PC-9 (cell line): Measurements from ENCODE around the gene PAF1.

Experiments used
- EZH2 ChIP-seq: fragments of 200-600 bp; sonication (generic); IDR thresholded peaks from 2 replicates; pipeline ENCODE4 v1.8.0; 2017; ENCODE audit warnings: antibody characterized with exemption, low read depth
- TF ChIP-seq, protein P1 (sequence below): fragments of 200-600 bp; sonication (generic); conservative IDR thresholded peaks from 2 replicates; pipeline ENCODE4 v1.6.1; 2017; ENCODE audit warnings: mixed run types, antibody characterized with exemption, mild to moderate bottlenecking, moderate library complexity

GRCh38 chr19:39388657-39389056, 2.2 kb downstream of the PAF1 start:
- TF ChIP-seq, protein P1, sequence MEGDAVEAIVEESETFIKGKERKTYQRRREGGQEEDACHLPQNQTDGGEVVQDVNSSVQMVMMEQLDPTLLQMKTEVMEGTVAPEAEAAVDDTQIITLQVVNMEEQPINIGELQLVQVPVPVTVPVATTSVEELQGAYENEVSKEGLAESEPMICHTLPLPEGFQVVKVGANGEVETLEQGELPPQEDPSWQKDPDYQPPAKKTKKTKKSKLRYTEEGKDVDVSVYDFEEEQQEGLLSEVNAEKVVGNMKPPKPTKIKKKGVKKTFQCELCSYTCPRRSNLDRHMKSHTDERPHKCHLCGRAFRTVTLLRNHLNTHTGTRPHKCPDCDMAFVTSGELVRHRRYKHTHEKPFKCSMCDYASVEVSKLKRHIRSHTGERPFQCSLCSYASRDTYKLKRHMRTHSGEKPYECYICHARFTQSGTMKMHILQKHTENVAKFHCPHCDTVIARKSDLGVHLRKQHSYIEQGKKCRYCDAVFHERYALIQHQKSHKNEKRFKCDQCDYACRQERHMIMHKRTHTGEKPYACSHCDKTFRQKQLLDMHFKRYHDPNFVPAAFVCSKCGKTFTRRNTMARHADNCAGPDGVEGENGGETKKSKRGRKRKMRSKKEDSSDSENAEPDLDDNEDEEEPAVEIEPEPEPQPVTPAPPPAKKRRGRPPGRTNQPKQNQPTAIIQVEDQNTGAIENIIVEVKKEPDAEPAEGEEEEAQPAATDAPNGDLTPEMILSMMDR, result no peak
- TF ChIP-seq EZH2, result no peak
